Epithelial cell of proximal tubule (primary cell): ENCODE results near the gene GDPD5. TPM values are rescaled to one million over a fixed set of nuclear protein-coding genes. Genes with fewer than 3 reads are reported as not detected.

Source experiments
- DNase-seq: peaks from one replicate; pipeline ENCODE4 v3.0.0-alpha.2; 2011; ENCODE audit warnings: low read depth
- H3K4me3 ChIP-seq: 2 replicates; pipeline ENCODE4 v1.5.1; 2011; ENCODE audit warnings: low read depth, mild to moderate bottlenecking, low read length
- total RNA-seq: library from RNA; depleted of rRNA; stranded (reverse); fragments of >200 nt; gene quantifications from 2 replicates; pipeline ENCODE4 v1.2.3, GENCODE V29; 2015
- TF ChIP-seq, protein P1 (sequence below): conservative IDR thresholded peaks from 2 replicates; pipeline ENCODE4 v1.5.1; 2012; ENCODE audit warnings: low read depth, mild to moderate bottlenecking, low read length

Gene GDPD5
- total RNA-seq, 1 donor from 2014 or later = 17.4 TPM

DNA sequence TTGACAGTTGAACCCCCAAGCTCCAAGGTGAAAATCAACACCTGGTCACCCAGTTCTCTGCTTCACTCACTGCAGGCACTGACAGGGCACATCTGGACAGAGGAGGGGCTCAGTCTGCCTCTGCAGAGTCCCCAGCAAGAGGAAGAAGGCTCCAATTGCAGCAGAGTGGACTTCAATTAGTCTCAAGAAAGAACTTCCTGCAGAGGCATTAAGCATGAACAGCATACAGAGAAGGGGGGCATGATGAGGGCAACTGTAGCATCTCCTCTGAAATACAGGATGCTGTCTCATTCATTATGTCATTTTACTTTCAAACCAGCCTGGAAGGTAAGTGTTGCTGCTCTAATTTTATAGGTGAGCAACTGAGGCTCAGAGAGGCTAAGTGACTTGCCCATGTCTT, 11.1 kb downstream of the GDPD5 start:
- no peak for DNase-seq
- no peak overlapping the region for H3K4me3 ChIP-seq
- TF ChIP-seq, protein P1, sequence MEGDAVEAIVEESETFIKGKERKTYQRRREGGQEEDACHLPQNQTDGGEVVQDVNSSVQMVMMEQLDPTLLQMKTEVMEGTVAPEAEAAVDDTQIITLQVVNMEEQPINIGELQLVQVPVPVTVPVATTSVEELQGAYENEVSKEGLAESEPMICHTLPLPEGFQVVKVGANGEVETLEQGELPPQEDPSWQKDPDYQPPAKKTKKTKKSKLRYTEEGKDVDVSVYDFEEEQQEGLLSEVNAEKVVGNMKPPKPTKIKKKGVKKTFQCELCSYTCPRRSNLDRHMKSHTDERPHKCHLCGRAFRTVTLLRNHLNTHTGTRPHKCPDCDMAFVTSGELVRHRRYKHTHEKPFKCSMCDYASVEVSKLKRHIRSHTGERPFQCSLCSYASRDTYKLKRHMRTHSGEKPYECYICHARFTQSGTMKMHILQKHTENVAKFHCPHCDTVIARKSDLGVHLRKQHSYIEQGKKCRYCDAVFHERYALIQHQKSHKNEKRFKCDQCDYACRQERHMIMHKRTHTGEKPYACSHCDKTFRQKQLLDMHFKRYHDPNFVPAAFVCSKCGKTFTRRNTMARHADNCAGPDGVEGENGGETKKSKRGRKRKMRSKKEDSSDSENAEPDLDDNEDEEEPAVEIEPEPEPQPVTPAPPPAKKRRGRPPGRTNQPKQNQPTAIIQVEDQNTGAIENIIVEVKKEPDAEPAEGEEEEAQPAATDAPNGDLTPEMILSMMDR = no peak

DNA sequence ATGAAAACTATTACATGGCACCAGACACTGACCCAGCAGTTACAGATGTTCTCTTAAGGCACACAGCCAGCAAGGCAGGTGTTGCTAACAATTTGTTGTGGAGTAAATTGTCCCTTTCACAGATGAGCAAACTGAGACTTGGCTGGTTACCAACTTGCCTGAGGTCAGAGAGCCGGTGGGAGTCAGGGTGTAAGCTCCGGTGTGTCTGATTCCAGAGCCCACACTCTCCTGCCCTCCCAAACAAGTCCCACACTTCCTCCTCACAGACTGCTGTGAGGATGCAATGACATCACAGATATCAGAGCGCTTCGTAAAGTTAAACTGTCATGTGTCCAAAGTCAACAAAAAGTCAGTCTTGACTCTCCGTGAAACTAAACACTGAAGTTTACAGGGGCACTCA, 12.5 kb downstream of the GDPD5 start:
- no peak for DNase-seq
- H3K4me3 ChIP-seq = no peak overlapping the region
- TF ChIP-seq, protein P1 = no peak

DNA sequence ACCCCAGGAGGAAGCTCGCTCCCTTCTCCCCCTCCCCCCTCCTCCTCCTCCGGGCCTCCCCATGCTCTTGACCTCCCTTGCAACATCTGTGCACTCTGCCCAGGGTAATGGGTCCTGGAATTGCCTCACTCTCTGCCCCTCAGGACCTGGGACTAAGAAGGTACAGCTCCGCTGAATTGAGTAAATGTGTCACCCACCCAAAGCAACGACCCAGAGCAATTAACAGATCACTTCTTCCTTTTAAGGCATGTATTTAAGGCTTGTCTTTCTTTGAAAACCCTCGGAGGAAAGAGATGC, 15.1 kb downstream of the GDPD5 start:
- no peak for DNase-seq
- TF ChIP-seq, protein P1 = no peak
- H3K4me3 ChIP-seq = no peak overlapping the region

DNA sequence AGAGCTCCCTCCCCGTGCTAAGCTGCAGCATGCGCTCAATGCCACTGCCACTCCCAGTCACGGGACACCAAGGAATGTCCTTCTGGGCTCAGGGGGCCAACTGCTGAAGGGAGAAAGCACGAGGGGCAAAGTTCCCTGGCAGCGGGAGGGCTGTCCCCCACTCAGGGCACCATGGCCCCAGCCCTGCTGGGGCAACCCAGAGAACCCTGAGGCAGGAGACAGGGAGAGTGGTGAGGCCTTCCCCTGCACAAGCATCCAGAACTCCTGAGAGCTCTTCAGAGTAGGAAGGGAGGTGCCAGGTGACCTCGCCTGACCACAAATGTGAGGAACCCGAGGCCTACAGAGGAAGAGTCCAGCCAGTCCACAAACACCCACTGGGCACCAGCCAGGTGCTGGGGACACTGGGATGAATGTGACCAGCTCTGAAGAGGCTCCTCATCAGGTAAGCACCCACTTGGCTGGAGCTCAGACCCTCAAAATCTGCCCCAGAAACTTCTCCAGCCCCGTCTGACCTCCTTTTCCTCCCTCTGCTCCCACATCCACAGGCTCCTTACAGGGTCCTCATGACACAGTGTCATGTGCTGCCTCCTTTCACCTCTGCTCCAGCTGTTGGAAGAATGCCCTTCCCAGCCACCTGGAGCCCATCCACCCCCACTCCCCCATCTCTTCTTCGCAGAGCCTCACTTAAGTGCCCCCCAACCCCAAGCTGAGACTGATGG, 15.6 kb downstream of the GDPD5 start:
- H3K4me3 ChIP-seq = no peak overlapping the region
- TF ChIP-seq, protein P1 = no peak
- DNase-seq = no peak

- TF ChIP-seq, protein P1 = peak; percentile 5
- H3K4me3 ChIP-seq = no peak overlapping the region
- DNase-seq = no peak
These were observed 16.6 kb downstream of the GDPD5 start for GRCh38 chr11:75509020-75509720.

DNA sequence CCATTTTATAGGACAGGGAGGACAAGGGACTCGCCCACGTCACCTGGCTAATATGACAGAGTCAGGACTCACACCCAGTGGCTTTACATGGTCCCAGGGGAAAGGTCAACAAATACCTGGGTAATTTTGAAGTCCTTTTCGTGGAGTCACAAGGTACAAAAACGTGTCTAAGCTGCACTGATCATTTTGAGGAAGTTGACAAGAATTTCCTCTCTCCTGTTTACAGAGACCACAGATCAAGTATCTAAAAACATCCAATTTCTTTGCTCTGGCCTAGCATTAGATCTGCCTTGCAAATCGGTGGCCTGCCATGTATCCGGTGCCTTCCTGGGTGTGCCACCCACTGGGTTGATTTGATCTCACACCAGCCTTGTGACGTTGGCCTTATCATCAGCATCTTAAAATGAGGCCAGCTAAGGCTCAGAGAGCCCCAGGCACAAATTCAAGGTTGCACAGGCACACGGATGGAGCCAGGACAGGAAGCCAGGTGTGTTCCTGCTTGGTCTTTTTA, 17.6 kb downstream of the GDPD5 start:
- no peak for DNase-seq
- H3K4me3 ChIP-seq = no peak overlapping the region
- TF ChIP-seq, protein P1 = no peak
